DMS 273 (cell line): Measurements from ENCODE around the gene PC.

Experiments
- DNase-seq: peaks from one replicate; lab custom pipeline; 2025; ENCODE audit not compliant: unreplicated experiment; lab: John Stamatoyannopoulos, UW

PC gene

GRCh38 chr11:66868726-66869566 lies 89.2 kb downstream of the PC start:
- DNase-seq: peak; percentile 30

GRCh38 chr11:66868082-66868725 lies 90.0 kb downstream of the PC start:
- no peak for DNase-seq

DNA sequence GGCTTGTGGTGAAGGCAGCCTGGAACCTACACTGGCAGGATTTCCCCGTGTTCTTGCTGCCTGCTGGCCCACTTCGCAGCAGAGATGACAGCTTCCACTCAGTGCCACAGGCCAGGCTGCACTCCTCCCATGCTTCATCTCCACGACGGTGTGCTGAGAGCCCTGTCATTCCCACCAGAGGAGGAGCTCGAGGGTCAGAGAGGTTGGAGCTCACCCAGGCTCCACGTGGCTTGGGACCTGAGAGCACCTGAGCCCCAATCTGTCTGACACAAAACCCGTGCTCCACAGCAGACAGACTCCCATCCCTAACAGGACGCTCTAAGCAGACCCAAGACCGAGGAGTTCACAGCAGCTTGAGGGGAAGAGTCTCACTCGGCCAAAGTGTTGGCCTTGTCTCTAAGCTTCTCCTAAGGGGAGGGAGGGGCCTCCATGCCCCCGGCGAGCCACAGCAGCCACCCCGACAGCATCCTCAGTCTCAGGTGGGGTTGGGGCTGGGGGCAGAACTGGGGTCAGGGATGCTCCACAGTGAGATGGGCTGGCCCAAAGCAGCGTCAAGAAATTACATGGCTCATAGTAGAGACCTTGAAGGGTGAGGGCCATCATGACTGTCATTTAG lies 90.7 kb downstream of the PC start:
- peak; percentile 35 for DNase-seq

DNA sequence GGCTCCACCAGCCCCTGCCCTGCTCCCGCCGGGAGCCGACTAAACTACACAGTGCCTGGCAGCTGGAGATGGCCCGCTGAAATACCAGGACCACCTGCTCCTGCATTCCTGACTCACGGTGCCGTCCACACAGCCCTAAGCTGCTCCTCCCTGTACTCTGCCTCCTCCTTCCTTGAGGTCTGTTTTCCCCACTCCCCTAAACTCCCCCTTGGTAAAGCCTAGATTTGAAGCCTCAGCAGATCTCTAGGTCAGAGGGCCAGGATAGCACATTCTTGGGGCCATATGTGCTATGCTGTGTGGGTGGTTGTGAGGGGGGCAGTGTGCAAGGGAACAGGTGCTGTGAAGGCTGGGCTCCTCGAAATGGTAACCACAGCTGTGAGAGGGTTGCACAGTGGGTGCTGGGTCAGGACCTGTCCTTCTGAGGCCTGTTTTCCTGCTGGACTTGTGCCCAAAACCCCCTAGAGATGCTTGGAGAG lies 91.6 kb downstream of the PC start:
- DNase-seq: peak; percentile 94

DNA sequence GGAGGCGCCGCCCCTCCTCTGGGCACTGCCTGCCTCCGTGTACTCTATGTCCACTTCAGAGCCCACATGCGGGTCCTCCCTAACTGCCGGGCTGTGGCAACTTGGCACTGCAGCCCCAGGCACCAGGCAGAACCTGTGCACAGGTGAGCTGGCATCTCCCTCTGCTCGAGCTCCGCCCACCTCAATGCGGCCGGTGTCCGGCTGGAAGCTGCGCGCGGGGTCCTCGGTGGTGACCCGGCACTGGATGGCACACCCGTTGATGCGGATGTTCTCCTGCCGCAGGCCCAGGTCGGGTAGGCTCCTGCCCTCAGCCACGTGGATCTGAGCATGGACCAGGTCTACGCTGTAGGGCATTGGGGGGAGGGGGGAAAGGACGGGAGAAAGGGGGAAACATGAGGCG lies 92.2 kb downstream of the PC start:
- no peak for DNase-seq

GRCh38 chr11:66864924-66865697 lies 93.1 kb downstream of the PC start:
- peak; percentile 54 for DNase-seq

DNA sequence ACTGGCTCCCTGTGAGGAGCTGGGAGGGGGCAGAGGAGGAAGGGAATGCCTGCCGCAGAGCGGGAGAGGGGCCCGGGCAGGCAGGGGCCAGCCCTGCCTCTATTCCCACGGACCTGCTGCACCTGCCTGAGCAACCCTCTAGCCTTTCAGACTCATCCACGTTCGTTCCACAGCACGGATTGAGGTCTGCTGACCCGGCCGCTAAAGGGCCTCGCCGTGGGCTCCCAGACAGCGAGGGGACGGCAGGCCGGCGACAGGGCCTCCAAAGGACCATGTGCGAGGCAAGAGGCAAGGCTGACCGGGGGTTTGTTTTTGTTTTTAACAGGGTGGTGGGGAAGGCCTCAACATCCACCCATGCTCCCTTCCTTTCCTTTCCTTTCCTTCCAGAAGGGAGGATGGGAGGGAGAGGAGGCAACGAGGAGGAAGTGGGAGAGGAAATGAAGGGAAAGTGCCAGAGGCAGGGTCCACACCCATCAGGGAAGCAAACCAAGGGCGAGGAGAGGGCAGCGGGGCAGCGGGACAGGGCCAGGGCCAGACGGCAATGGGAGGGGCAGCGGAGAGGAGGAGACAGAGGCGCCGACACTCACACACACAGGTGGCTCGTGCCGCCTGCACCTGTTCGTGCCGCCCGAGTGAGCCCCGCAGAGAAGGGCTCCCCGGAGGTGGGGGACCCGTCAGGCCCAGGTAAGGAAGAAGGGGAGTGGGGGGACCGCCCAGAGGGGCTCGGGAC lies 93.8 kb downstream of the PC start:
- DNase-seq: no peak

- DNase-seq: no peak
Observed at GRCh38 chr11:66863428-66864125, 94.6 kb downstream of the PC start.

GRCh38 chr11:66862559-66863037 lies 95.6 kb downstream of the PC start:
- DNase-seq: no peak

DNA sequence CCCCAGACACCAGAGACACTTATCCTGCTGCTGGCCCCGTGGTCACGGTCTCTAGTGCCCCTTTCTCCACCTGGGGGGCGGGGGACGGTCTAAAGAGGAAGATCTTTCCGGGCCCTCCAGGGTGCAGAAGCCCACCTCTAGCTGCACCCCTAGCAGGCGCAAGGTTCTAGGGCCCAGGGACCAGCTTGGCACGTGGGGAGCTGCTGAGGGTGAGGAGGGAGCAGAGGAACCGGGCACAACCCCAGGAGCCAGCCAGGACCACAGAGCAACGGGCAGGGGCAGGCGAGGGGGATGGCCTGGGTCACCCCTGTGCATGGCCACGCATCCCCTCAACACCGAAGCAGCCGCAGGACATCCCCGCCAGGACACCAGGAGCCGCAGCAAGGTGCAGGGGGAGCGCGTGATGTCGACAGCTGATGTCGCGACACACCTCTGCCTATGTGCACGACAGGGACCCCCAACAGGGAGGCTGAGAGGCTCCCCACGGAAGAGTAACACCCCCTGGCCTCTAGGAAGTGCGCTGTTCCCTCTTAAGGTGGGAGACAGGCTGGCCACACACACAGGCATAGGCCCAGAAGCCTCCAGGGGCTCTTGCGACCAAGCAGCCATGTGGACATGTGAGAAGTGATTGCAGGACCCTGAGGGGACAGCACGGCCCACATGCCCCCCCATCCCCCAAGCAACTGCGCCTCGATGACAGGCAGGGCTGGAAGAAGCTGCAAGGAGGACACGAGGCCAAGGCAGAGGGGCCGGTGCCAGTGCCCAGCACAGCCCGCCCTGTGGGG lies 96.2 kb downstream of the PC start:
- no peak for DNase-seq

GRCh38 chr11:66861038-66861773 lies 97.0 kb downstream of the PC start:
- DNase-seq: no peak

DNA sequence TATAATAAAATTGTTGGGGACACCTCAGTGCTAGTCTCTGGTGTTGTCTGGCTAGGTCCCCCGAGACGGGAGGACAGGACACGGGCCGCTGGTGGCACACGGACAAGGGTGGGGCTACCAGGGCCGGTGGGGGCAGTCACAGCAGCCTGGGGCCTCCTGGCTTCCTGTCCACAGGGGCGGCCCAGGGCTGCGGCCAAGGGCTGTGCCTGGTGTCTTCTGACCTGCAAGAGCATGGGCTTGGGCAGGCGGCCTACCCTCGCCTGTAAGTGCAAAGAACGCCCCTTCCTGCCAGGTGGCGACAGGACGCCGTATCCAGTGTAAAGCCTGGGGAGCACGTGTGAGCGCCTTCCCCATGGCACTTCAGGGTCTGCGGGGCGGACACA lies 97.7 kb downstream of the PC start:
- DNase-seq: no peak

GRCh38 chr11:66859686-66860448 lies 98.3 kb downstream of the PC start:
- DNase-seq: no peak

DNA sequence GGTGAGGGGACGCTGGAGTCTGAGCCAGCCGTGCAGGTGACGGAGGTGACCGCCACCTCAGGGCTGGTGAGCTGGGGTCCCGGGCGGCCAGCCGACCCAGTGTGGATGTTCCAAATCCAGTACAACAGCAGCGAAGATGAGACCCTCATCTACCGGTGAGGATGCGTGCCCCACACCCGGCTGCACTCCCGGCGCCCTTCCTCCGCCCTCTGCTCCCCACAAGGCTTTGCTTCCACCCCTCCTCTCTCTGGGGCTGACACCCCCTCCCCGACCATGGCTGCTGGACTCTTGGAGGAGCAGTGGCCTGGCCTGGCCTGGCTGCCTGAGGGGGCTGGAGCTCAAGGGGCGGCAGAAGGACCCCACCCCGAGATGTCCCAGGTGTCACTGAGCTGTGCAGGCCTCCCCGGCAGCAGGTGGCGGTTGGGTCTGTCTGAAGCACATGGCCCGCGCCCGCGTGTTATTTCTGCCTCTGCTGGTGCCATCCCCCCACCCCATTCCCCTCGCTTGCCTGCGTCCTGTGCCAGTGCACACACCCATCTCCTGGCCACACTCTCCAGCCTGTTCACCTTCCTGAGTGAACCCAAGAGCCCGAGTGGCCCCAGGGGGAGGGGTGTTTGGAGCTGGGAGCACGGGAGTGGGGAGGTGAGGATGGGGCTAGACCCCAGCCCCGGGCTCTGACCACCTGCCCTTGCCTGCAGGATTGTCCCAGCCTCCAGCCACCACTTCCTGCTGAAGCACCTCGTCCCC lies 99.1 kb downstream of the PC start:
- no peak for DNase-seq

- no peak for DNase-seq
Observed at GRCh38 chr11:66858186-66858938, 99.8 kb downstream of the PC start.

DNA sequence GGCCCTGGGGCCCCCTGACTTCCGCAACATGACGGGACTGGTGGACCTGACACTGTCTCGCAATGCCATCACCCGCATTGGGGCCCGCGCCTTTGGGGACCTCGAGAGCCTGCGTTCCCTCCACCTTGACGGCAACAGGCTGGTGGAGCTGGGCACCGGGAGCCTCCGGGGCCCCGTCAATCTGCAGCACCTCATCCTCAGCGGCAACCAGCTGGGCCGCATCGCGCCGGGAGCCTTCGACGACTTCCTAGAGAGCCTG lies 100.3 kb downstream of the PC start:
- no peak for DNase-seq
